ENCODE results near the gene STK39. TPM values are rescaled to one million over a fixed set of nuclear protein-coding genes. Genes with fewer than 3 reads are reported as not detected.

Gene STK39
- total RNA-seq, 2 experiments from 2014 or later, result 7.9 to 9.5 TPM

- Histone ChIP-seq H3K9me3 (ENCODE audit: control insufficient read depth in 1 of 2, insufficient read depth in 1 of 2, low read length in 2 of 2) (no peaks in the 10 kb centered on the region), H3K27ac (ENCODE audit: low read depth in 1 of 2, low read length in 2 of 2) (no peak overlapping the region), H3K4me1 (ENCODE audit: insufficient read depth, low read length) (no peaks in the 10 kb centered on the region), H3K4me3 (ENCODE audit: low read length) (no peak overlapping the region), H3K27me3 (ENCODE audit: control insufficient read depth in 1 of 2, insufficient read depth in 2 of 2, low read length in 2 of 2) (no peaks in the 10 kb centered on the region), H3K36me3 (ENCODE audit: insufficient read depth, low read length) (no peaks in the 10 kb centered on the region)
- CTCF ChIA-PET, result no interaction called here
- Mint-ChIP-seq H3K27me3 (no peaks in the 10 kb centered on the region), H3K4me3 (no peak overlapping the region), H3K4me1 (ENCODE audit: low read depth) (peaks cover 31% of the 10 kb centered on the region), H3K36me3 (ENCODE audit: low read depth) (no peaks in the 10 kb centered on the region), H3K9me3 (no peaks in the 10 kb centered on the region), H3K27ac (no peak overlapping the region)
- no peak for DNase-seq
- no peak for TF ChIP-seq CTCF (IDR thresholded peaks at IDR 0.05)
- intact Hi-C loops (cut with DNase I, micrococcal nuclease), result no loop called here
- POLR2A ChIA-PET, result no interaction called here
- ATAC-seq (ENCODE audit: poor library complexity), result no peak
Observed at GRCh38 chr2:168224346-168224745, 23.0 kb downstream of the STK39 start.

- DNase-seq (no peak), ATAC-seq (ENCODE audit: poor library complexity) (no peak)
- Mint-ChIP-seq H3K27me3 (no peaks in the 10 kb centered on the region), H3K36me3 (ENCODE audit: low read depth) (peaks cover 4% of the 10 kb centered on the region), H3K4me1 (ENCODE audit: low read depth) (peaks cover 38% of the 10 kb centered on the region), H3K4me3 (no peak overlapping the region), H3K27ac (no peak overlapping the region), H3K9me3 (no peaks in the 10 kb centered on the region)
- Histone ChIP-seq H3K36me3 (ENCODE audit: insufficient read depth, low read length) (no peaks in the 10 kb centered on the region), H3K4me3 (ENCODE audit: low read length) (no peak overlapping the region), H3K27me3 (ENCODE audit: control insufficient read depth in 1 of 2, insufficient read depth in 2 of 2, low read length in 2 of 2) (no peaks in the 10 kb centered on the region), H3K27ac (ENCODE audit: low read depth in 1 of 2, low read length in 2 of 2) (no peak overlapping the region), H3K9me3 (ENCODE audit: control insufficient read depth in 1 of 2, insufficient read depth in 1 of 2, low read length in 2 of 2) (no peaks in the 10 kb centered on the region), H3K4me1 (ENCODE audit: insufficient read depth, low read length) (no peaks in the 10 kb centered on the region)
- TF ChIP-seq CTCF (IDR thresholded peaks at IDR 0.05), result no peak
- intact Hi-C loops (cut with DNase I, micrococcal nuclease), result no loop called here
- POLR2A ChIA-PET, result no interaction called here
- CTCF ChIA-PET, result no interaction called here
Observed at GRCh38 chr2:168222088-168222487, 25.3 kb downstream of the STK39 start.

GRCh38 chr2:168220965-168221819, 26.2 kb downstream of the STK39 start:
- peaks cover 4% of the 10 kb centered on the region for H3K36me3 Mint-ChIP-seq (ENCODE audit: low read depth)
- Histone ChIP-seq H3K36me3 (ENCODE audit: insufficient read depth, low read length) (no peaks in the 10 kb centered on the region), H3K4me3 (ENCODE audit: low read length) (no peak overlapping the region), H3K27me3 (ENCODE audit: control insufficient read depth in 1 of 2, insufficient read depth in 2 of 2, low read length in 2 of 2) (no peaks in the 10 kb centered on the region), H3K9me3 (ENCODE audit: control insufficient read depth in 1 of 2, insufficient read depth in 1 of 2, low read length in 2 of 2) (no peaks in the 10 kb centered on the region), H3K27ac (ENCODE audit: low read depth in 1 of 2, low read length in 2 of 2) (no peak overlapping the region), H3K4me1 (ENCODE audit: insufficient read depth, low read length) (no peaks in the 10 kb centered on the region)
- H3K9me3 Mint-ChIP-seq, result no peaks in the 10 kb centered on the region
- DNase-seq (no peak), ATAC-seq (ENCODE audit: poor library complexity) (no peak)
- no peak for TF ChIP-seq CTCF (IDR thresholded peaks at IDR 0.05)
- H3K4me1 Mint-ChIP-seq (ENCODE audit: low read depth), result peaks cover 40% of the 10 kb centered on the region
- no peak overlapping the region for H3K27ac Mint-ChIP-seq
- intact Hi-C loops (cut with DNase I, micrococcal nuclease), result no loop called here
- no peak overlapping the region for H3K4me3 Mint-ChIP-seq
- ChIA-PET CTCF (no interaction called here), POLR2A (no interaction called here)
- no peaks in the 10 kb centered on the region for H3K27me3 Mint-ChIP-seq
